Measurements from ENCODE around the gene ETFA. TPM values are rescaled to one million over a fixed set of nuclear protein-coding genes. Genes with fewer than 3 reads are reported as not detected.

The ETFA gene
- total RNA-seq, 2 donors from 2014 or later, result 68.6 to 82.8 TPM

DNA sequence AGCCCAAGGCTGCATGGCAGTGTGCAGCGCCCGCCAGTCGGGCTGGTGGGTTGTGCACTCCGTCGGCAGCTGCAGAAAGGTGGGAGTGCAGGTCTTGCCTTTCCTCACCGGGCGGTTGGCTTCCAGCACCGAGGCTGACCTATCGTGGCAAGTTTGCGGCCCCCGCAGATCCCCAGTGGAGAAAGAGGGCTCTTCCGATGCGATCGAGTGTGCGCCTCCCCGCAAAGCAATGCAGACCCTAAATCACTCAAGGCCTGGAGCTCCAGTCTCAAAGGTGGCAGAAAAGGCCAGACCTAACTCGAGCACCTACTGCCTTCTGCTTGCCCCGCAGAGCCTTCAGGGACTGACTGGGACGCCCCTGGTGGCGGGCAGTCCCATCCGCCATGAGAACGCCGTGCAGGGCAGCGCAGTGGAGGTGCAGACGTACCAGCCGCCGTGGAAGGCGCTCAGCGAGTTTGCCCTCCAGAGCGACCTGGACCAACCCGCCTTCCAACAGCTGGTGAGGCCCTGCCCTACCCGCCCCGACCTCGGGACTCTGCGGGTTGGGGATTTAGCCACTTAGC, 29.6 kb upstream of the ETFA start:
- DNase-seq (ENCODE audit: low spot score), result no peak
- H3K36me3 ChIP-seq, result no peaks in the 10 kb centered on the region
- H3K9me3 ChIP-seq, result no peaks in the 10 kb centered on the region
- peaks cover 7% of the 10 kb centered on the region for H3K4me1 ChIP-seq (replicated peaks)
- peak in 1 of 4 experiments; percentile 12 for TF ChIP-seq CTCF (IDR thresholded peaks at IDR 0.05)
- TF ChIP-seq POLR2A (IDR thresholded peaks at IDR 0.05), result no peak
- 26% methylated on average over 23 of the region's 35 CpGs for WGBS
- peak overlapping the region in 1 of 2 donors; percentile 21 for H3K4me3 ChIP-seq
- peaks cover 57% of the 10 kb centered on the region for H3K27me3 ChIP-seq (replicated peaks; ENCODE audit: insufficient read depth)
- intact Hi-C loops (cut with DNase I), result no loop called here
- no peak overlapping the region for H3K27ac ChIP-seq

GRCh38 chr15:76340198-76340802, 29.0 kb upstream of the ETFA start:
- Histone ChIP-seq H3K27ac (peak overlapping the region in 1 of 2 donors; percentile 53), H3K4me3 (peak overlapping the region; percentile 17 to 21), H3K9me3 (no peaks in the 10 kb centered on the region), H3K36me3 (no peaks in the 10 kb centered on the region), H3K27me3 (replicated peaks; ENCODE audit: insufficient read depth) (peaks cover 55% of the 10 kb centered on the region), H3K4me1 (replicated peaks) (peaks cover 7% of the 10 kb centered on the region)
- no peak for TF ChIP-seq CTCF (IDR thresholded peaks at IDR 0.05)
- no peak for TF ChIP-seq POLR2A (IDR thresholded peaks at IDR 0.05)
- TF ChIP-seq POLR2AphosphoS5 (IDR thresholded peaks at IDR 0.05), result no peak
- intact Hi-C loops (cut with DNase I), result no loop called here
- 19% methylated on average over 50 of the region's 53 CpGs for WGBS
- no peak for DNase-seq (ENCODE audit: low spot score)

- no peak for DNase-seq (ENCODE audit: low spot score)
- Histone ChIP-seq H3K4me3 (peak overlapping the region; percentile 17 to 21), H3K27ac (peak overlapping the region; percentile 41 to 53), H3K4me1 (replicated peaks) (peaks cover 7% of the 10 kb centered on the region), H3K36me3 (no peaks in the 10 kb centered on the region), H3K27me3 (replicated peaks; ENCODE audit: insufficient read depth) (peaks cover 50% of the 10 kb centered on the region), H3K9me3 (no peaks in the 10 kb centered on the region)
- intact Hi-C loops (cut with DNase I), result no loop called here
- no peak for TF ChIP-seq POLR2AphosphoS5 (IDR thresholded peaks at IDR 0.05)
- no peak for TF ChIP-seq CTCF (IDR thresholded peaks at IDR 0.05)
- no peak for TF ChIP-seq POLR2A (IDR thresholded peaks at IDR 0.05)
- 17% methylated on average over 48 of the region's 48 CpGs for WGBS
Measured at GRCh38 chr15:76339305-76340197, 28.3 kb upstream of the ETFA start.

- H3K4me3 ChIP-seq, result peak overlapping the region; percentile 21 to 22
- H3K27ac ChIP-seq, result peak overlapping the region in 1 of 2 donors; percentile 50
- H3K27me3 ChIP-seq (replicated peaks; ENCODE audit: insufficient read depth), result peaks cover 46% of the 10 kb centered on the region
- no peaks in the 10 kb centered on the region for H3K36me3 ChIP-seq
- H3K4me1 ChIP-seq (replicated peaks), result peaks cover 7% of the 10 kb centered on the region
- DNase-seq (ENCODE audit: low spot score), result no peak
- intact Hi-C loops (cut with DNase I), result no loop called here
- TF ChIP-seq POLR2AphosphoS5 (IDR thresholded peaks at IDR 0.05) (no peak), POLR2A (IDR thresholded peaks at IDR 0.05) (no peak), CTCF (IDR thresholded peaks at IDR 0.05) (no peak)
- WGBS, result 22% methylated on average over 21 of the region's 26 CpGs
- no peaks in the 10 kb centered on the region for H3K9me3 ChIP-seq
Measured at GRCh38 chr15:76338486-76339304, 27.4 kb upstream of the ETFA start.

Data from prostate gland (tissue), 2 donors.